HEK293 (cell line): ENCODE data around the gene FAM184A.

Experiments used
- CTCF ChIA-PET: fragments of 350-600 bp; formaldehyde crosslinking; extraction: SDS; loops from one replicate; lab custom pipeline; 2021; ENCODE audit warnings: antibody characterized with exemption; lab: Yijun Ruan, JAX
- POLR2A ChIA-PET: fragments of 300-600 bp; formaldehyde crosslinking; extraction: SDS; loops from one replicate; lab custom pipeline; 2020; ENCODE audit warnings: antibody characterized with exemption, inconsistent platforms; lab: Yijun Ruan, JAX
- H3K27ac ChIP-seq: fragments of 200-500 bp; sonication (Bioruptor generic); 2 replicates; pipeline ENCODE4 v1.5.1; 2014; ENCODE audit warnings: low read depth, low read length, control low read depth, inconsistent platforms; ENCODE audit errors: extremely low read depth
- H3K36me3 ChIP-seq, 2 experiments: fragments of 200-500 bp in 1 of 2; sonication (Bioruptor generic) in 1 of 2; 1 replicate in 1 of 2; 2 replicates in 1 of 2; pipeline ENCODE4 v1.5.1; 2014 to 2017; ENCODE audit warnings: inconsistent platforms in 2 of 2, low read length in 2 of 2; ENCODE audit not compliant: control insufficient read depth in 2 of 2, insufficient read depth in 1 of 2
- H3K4me1 ChIP-seq: fragments of 200-500 bp; sonication (Bioruptor generic); 2 replicates; pipeline ENCODE4 v1.5.1; 2014; ENCODE audit warnings: mild to moderate bottlenecking, low read length, inconsistent platforms; ENCODE audit not compliant: control insufficient read depth, insufficient read depth
- H3K4me3 ChIP-seq: 2 replicates; pipeline ENCODE4 v1.5.1; 2011; ENCODE audit warnings: low read depth, mild to moderate bottlenecking, control low read depth, low read length, moderate library complexity
- H3K9me3 ChIP-seq: fragments of 200-500 bp; sonication (Bioruptor generic); 2 replicates; pipeline ENCODE4 v1.5.1; 2014; ENCODE audit warnings: low read depth, low read length, inconsistent platforms; ENCODE audit not compliant: control insufficient read depth, insufficient read depth
- ATF2 ChIP-seq: fragments of 450-650 bp; formaldehyde crosslinking; IDR thresholded peaks from 2 replicates; pipeline ENCODE4 v1.5.1; 2016; ENCODE audit warnings: missing biosample characterization, missing genetic modification characterization, low read depth
- IKZF3 ChIP-seq: fragments of 450-650 bp; IDR thresholded peaks from 2 replicates; pipeline ENCODE4 v1.5.0; 2018; ENCODE audit warnings: missing biosample characterization, mild to moderate bottlenecking, missing genetic modification characterization, moderate library complexity
- KLF1 ChIP-seq: fragments of 450-650 bp; formaldehyde crosslinking; IDR thresholded peaks from 2 replicates; pipeline ENCODE4 v1.5.1; 2016; ENCODE audit warnings: missing biosample characterization, missing genetic modification characterization
- OVOL3 ChIP-seq: fragments of 450-650 bp; formaldehyde crosslinking; IDR thresholded peaks from 2 replicates; pipeline ENCODE4 v1.5.1; 2016; ENCODE audit warnings: missing biosample characterization, missing genetic modification characterization
- PRDM1 ChIP-seq: fragments of 450-650 bp; formaldehyde crosslinking; IDR thresholded peaks from 2 replicates; pipeline ENCODE4; 2016; ENCODE audit warnings: missing biosample characterization, missing genetic modification characterization
- REST ChIP-seq: fragments of 450-650 bp; formaldehyde crosslinking; IDR thresholded peaks from 2 replicates; pipeline ENCODE4 v1.5.1; 2016; ENCODE audit warnings: missing biosample characterization, missing genetic modification characterization
- YY1 ChIP-seq: fragments of 450-650 bp; formaldehyde crosslinking; IDR thresholded peaks from 2 replicates; pipeline ENCODE4 v1.5.1; 2018; ENCODE audit warnings: missing biosample characterization, missing genetic modification characterization
- ZBTB17 ChIP-seq: fragments of 450-650 bp; formaldehyde crosslinking; IDR thresholded peaks from 2 replicates; pipeline ENCODE4 v1.5.1; 2016; ENCODE audit warnings: missing biosample characterization, missing genetic modification characterization
- ZBTB20 ChIP-seq: fragments of 450-650 bp; formaldehyde crosslinking; IDR thresholded peaks from 2 replicates; pipeline ENCODE4 v1.5.1; 2016; ENCODE audit warnings: missing biosample characterization, missing genetic modification characterization
- ZBTB6 ChIP-seq: fragments of 450-650 bp; formaldehyde crosslinking; IDR thresholded peaks from 2 replicates; pipeline ENCODE4 v1.5.1; 2017; ENCODE audit warnings: missing biosample characterization, missing genetic modification characterization
- ZBTB8A ChIP-seq: fragments of 450-650 bp; formaldehyde crosslinking; IDR thresholded peaks from 2 replicates; pipeline ENCODE4 v1.5.1; 2016; ENCODE audit warnings: missing biosample characterization, missing genetic modification characterization
- ZIC2 ChIP-seq: fragments of 450-650 bp; formaldehyde crosslinking; IDR thresholded peaks from 2 replicates; pipeline ENCODE4 v1.5.1; 2016; ENCODE audit warnings: missing biosample characterization, missing genetic modification characterization
- ZNF2 ChIP-seq: fragments of 450-650 bp; formaldehyde crosslinking; IDR thresholded peaks from 2 replicates; pipeline ENCODE4 v1.5.1; 2016; ENCODE audit warnings: missing biosample characterization, missing genetic modification characterization
- ZNF23 ChIP-seq: fragments of 450-650 bp; formaldehyde crosslinking; IDR thresholded peaks from 2 replicates; pipeline ENCODE4 v1.5.1; 2016; ENCODE audit warnings: missing biosample characterization, missing genetic modification characterization, borderline replicate concordance
- ZNF311 ChIP-seq: fragments of 450-650 bp; formaldehyde crosslinking; IDR thresholded peaks from 2 replicates; pipeline ENCODE4 v1.5.1; 2017; ENCODE audit warnings: missing biosample characterization, missing genetic modification characterization, borderline replicate concordance
- ZNF391 ChIP-seq: fragments of 450-650 bp; formaldehyde crosslinking; IDR thresholded peaks from 2 replicates; pipeline ENCODE4 v1.5.1; 2016; ENCODE audit warnings: low read depth, missing biosample characterization, missing genetic modification characterization, borderline replicate concordance
- ZNF501 ChIP-seq: fragments of 450-650 bp; formaldehyde crosslinking; IDR thresholded peaks from 2 replicates; pipeline ENCODE4 v1.5.1; 2016; ENCODE audit warnings: missing biosample characterization, missing genetic modification characterization
- ZNF514 ChIP-seq: fragments of 450-650 bp; formaldehyde crosslinking; IDR thresholded peaks from 2 replicates; pipeline ENCODE4 v1.5.1; 2016; ENCODE audit warnings: missing biosample characterization, missing genetic modification characterization
- ZNF521 ChIP-seq: fragments of 450-650 bp; formaldehyde crosslinking; IDR thresholded peaks from 2 replicates; pipeline ENCODE4 v1.5.1; 2017; ENCODE audit warnings: missing biosample characterization, mild to moderate bottlenecking, missing genetic modification characterization
- ZNF529 ChIP-seq: fragments of 450-650 bp; formaldehyde crosslinking; IDR thresholded peaks from 2 replicates; pipeline ENCODE4 v1.5.1; 2017; ENCODE audit warnings: missing genetic modification characterization, missing biosample characterization; ENCODE audit not compliant: insufficient replicate concordance
- ZNF596 ChIP-seq: fragments of 450-650 bp; IDR thresholded peaks from 2 replicates; pipeline ENCODE4 v1.5.0; 2018; ENCODE audit warnings: missing biosample characterization, mild to moderate bottlenecking, missing genetic modification characterization, moderate library complexity
- ZNF660 ChIP-seq: fragments of 450-650 bp; IDR thresholded peaks from 2 replicates; pipeline ENCODE4 v1.5.1; 2018; ENCODE audit warnings: missing biosample characterization, mild to moderate bottlenecking, missing genetic modification characterization
- ZNF692 ChIP-seq: fragments of 450-650 bp; formaldehyde crosslinking; IDR thresholded peaks from 2 replicates; pipeline ENCODE4 v1.5.1; 2016; ENCODE audit warnings: missing biosample characterization, missing genetic modification characterization
- ZSCAN16 ChIP-seq: fragments of 450-650 bp; formaldehyde crosslinking; IDR thresholded peaks from 2 replicates; pipeline ENCODE4 v1.5.1; 2016; ENCODE audit warnings: missing biosample characterization, missing genetic modification characterization
- ZSCAN30 ChIP-seq: fragments of 450-650 bp; IDR thresholded peaks from 2 replicates; pipeline ENCODE4 v1.5.1; 2018; ENCODE audit warnings: missing biosample characterization, mild to moderate bottlenecking, missing genetic modification characterization, moderate library complexity
- ZXDB ChIP-seq: fragments of 450-650 bp; formaldehyde crosslinking; IDR thresholded peaks from 2 replicates; pipeline ENCODE4 v1.5.1; 2016; ENCODE audit warnings: missing biosample characterization, missing genetic modification characterization
- TF ChIP-seq, protein P1 (sequence below): fragments of 450-650 bp; formaldehyde crosslinking; IDR thresholded peaks from 2 replicates; pipeline ENCODE4 v1.5.1; 2017; ENCODE audit warnings: missing biosample characterization, missing genetic modification characterization

FAM184A gene

DNA sequence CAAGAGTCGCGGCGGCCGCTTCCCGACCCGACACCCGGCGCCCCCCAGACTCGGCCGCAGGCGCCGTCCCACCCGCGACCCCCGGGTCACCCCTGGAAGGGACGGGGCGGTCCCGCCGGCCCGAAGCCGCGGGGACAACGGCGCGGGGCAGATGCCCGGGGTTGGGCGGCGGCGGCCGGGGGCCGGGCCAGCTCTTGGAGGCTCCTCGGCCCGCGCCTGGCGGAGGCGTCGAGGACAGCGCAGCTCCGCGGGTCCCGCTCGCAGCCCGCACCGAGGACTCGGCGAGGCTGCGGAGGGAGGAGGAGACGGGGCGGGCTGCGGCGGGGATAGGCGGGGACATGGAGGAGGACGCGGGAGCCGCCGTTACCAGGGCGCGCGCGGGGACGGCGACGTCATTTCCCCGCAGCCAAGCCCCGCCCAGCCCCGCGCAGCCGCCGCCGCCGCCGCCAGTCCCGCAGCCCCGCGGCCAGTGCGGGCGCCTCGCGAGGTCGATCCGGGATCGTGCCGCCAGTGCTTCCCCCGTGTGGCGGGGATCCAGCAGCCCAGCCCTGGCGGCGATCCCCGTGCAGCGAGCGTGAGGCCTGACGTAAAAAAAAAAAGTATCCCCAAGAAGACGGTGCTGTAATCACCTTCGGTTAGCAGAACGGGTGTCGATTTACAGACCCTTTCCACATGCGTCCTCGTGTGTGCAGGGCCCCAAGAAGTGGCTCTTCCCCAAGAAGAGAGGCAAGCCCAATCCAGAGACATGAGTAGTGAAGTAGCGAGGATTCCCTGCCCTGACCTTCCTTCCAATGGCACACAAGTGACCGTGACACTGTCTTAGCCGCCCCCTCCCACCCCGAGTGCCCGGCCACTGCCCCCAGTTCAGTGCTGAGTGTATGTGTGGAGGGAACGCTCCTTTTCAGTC is at the start of gene FAM184A (continued):
- 0 out of 2 replicates have a peak, but pooled peaks have one; percentile 69 for TF ChIP-seq ZNF501
- TF ChIP-seq ZBTB20, result peak; percentile 84
- peak; percentile 84; the same call in 1 of the 2 replicates for TF ChIP-seq ZNF692 (tag by site-specific recombination)
- peak; percentile 91 for TF ChIP-seq ZNF2 (tag by site-specific recombination)
- 0 out of 2 replicates have a peak, but pooled peaks have one; percentile 28 for TF ChIP-seq ZBTB8A (tag by site-specific recombination)
- no peak for TF ChIP-seq KLF1 (tag by site-specific recombination)
- 0 out of 2 replicates have a peak, but pooled peaks have one; percentile 33 for TF ChIP-seq ZNF391 (tag by site-specific recombination)
- TF ChIP-seq ATF2, result 0 out of 2 replicates have a peak, but pooled peaks have one; percentile 10
- 0 out of 2 replicates have a peak, but pooled peaks have one; percentile 19 for TF ChIP-seq ZSCAN30 (tag by site-specific recombination)
- peak; percentile 62 for TF ChIP-seq ZNF660 (tag by site-specific recombination)
- TF ChIP-seq PRDM1 (tag by site-specific recombination), result no peak

DNA sequence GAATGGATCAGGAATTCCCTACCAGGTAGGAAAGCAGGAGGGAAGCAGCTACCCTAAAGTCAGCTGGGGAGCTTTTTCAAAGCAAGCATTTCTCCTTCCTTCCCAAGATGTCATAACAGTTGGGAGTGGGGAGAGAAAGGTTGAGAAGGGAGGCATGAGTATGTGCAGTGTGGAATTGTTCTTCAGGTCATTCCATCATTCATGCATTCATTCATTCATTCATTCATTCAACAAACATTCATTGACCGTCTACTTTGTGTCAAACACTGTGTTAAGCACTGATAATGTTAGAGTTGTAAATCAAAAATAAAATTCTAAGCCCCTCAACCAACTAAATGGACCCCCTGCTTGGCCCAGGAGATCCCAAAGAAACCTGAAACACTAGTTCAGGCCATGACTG is 49.2 kb upstream of the FAM184A start:
- POLR2A ChIA-PET, result no interaction called here
- Histone ChIP-seq H3K4me1 (peaks cover 4% of the 10 kb centered on the region), H3K27ac (no peak overlapping the region), H3K9me3 (no peaks in the 10 kb centered on the region), H3K4me3 (no peak overlapping the region), H3K36me3 (no peaks in the 10 kb centered on the region)
- CTCF ChIA-PET, result interaction anchor here (1.1 kb wide), 1 partner anchor 401 kb away, joined by 3 read pairs; no protein-coding TSS in a partner anchor
- TF ChIP-seq IKZF3 (tag by site-specific recombination), result no peak
- TF ChIP-seq ZSCAN16 (tag by site-specific recombination), result no peak
- TF ChIP-seq ZNF596 (tag by site-specific recombination), result no peak
- TF ChIP-seq ZNF23 (tag by site-specific recombination), result no peak
- no peak for TF ChIP-seq ZNF521 (tag by site-specific recombination)
- no peak for TF ChIP-seq REST (tag by site-specific recombination)
- TF ChIP-seq, protein P1, sequence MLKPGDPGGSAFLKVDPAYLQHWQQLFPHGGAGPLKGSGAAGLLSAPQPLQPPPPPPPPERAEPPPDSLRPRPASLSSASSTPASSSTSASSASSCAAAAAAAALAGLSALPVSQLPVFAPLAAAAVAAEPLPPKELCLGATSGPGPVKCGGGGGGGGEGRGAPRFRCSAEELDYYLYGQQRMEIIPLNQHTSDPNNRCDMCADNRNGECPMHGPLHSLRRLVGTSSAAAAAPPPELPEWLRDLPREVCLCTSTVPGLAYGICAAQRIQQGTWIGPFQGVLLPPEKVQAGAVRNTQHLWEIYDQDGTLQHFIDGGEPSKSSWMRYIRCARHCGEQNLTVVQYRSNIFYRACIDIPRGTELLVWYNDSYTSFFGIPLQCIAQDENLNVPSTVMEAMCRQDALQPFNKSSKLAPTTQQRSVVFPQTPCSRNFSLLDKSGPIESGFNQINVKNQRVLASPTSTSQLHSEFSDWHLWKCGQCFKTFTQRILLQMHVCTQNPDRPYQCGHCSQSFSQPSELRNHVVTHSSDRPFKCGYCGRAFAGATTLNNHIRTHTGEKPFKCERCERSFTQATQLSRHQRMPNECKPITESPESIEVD (tag by site-specific recombination), result no peak
- no peak for TF ChIP-seq ZBTB6 (tag by site-specific recombination)
- TF ChIP-seq OVOL3 (tag by site-specific recombination), result no peak
- TF ChIP-seq ZBTB17 (tag by site-specific recombination), result no peak
- TF ChIP-seq ZIC2, result no peak
- TF ChIP-seq YY1 (tag by site-specific recombination), result no peak
- TF ChIP-seq ZNF311 (tag by site-specific recombination), result no peak
- TF ChIP-seq ZNF514 (tag by site-specific recombination), result no peak
- TF ChIP-seq ZNF529, result no peak
- no peak for TF ChIP-seq ZXDB (tag by site-specific recombination)
